Panc1 (cell line): ENCODE measurements around the gene RABGGTA. TPM values are rescaled to one million over a fixed set of nuclear protein-coding genes. Genes with fewer than 3 reads are reported as not detected.

Experiments used
- ATAC-seq: fragments of 200-7000 bp; cut with Tn5 transposase; 2 replicates; pipeline ENCODE4 v1.9.1; 2020; ENCODE audit warnings: mild to moderate bottlenecking, moderate library complexity
- BruUV-seq: library from RNA; stranded (reverse); fragments of 400-500 nt; replicated peaks from 2 replicates; lab custom pipeline; 2021; lab: Mats Ljungman, UMichigan
- CTCF ChIA-PET: fragments of 300-600 bp; sonication (Branson Sonifier 250); formaldehyde crosslinking; loops from one replicate; lab custom pipeline; 2022; ENCODE audit warnings: antibody characterized with exemption; lab: Charles Lee
- POLR2A ChIA-PET: fragments of 300-600 bp; sonication (Branson Sonifier 250); formaldehyde crosslinking; loops from one replicate; lab custom pipeline; 2022; ENCODE audit warnings: antibody characterized with exemption; lab: Charles Lee
- DNase-seq: peaks from one replicate; pipeline ENCODE4 v3.0.0-alpha.2; 2010; ENCODE audit warnings: low read depth, low spot score
- H3K27ac ChIP-seq: 2 replicates; pipeline ENCODE4 v1.5.1; 2011; ENCODE audit warnings: mild to moderate bottlenecking, low read length, inconsistent platforms
- H3K27me3 ChIP-seq: fragments of 200-500 bp; sonication (Bioruptor generic); 2 replicates; pipeline ENCODE4 v1.6.0; 2014; ENCODE audit warnings: low read length, inconsistent platforms; ENCODE audit not compliant: control insufficient read depth, insufficient read depth
- H3K36me3 ChIP-seq: fragments of 200-500 bp; sonication (Bioruptor generic); 2 replicates; pipeline ENCODE4 v1.5.1; 2014; ENCODE audit warnings: inconsistent platforms, mild to moderate bottlenecking, low read length, moderate library complexity; ENCODE audit not compliant: control insufficient read depth, insufficient read depth
- H3K4me1 ChIP-seq: 2 replicates; pipeline ENCODE4 v1.5.1; 2011; ENCODE audit warnings: inconsistent platforms, mild to moderate bottlenecking, low read length, moderate library complexity; ENCODE audit not compliant: control insufficient read depth, insufficient read depth
- H3K4me3 ChIP-seq, 2 experiments: 2 replicates each; pipeline ENCODE4 v1.5.1; 2011 to 2012; ENCODE audit warnings: low read depth in 2 of 2, low read length in 2 of 2, mild to moderate bottlenecking in 2 of 2, inconsistent platforms in 1 of 2, moderate library complexity in 1 of 2
- H3K9me3 ChIP-seq: fragments of 200-500 bp; sonication (Bioruptor generic); 2 replicates; pipeline ENCODE4 v1.5.1; 2014; ENCODE audit warnings: low read depth, mild to moderate bottlenecking, inconsistent platforms, low read length, moderate library complexity; ENCODE audit not compliant: control insufficient read depth, insufficient read depth
- CTCF ChIP-seq: fragments of 450-650 bp; IDR thresholded peaks from 2 replicates; pipeline ENCODE4 v1.5.1; 2017; ENCODE audit warnings: mild to moderate bottlenecking
- POLR2AphosphoS5 ChIP-seq: IDR thresholded peaks from 2 replicates; pipeline ENCODE4 v1.6.1; 2012; ENCODE audit warnings: mild to moderate bottlenecking, low read depth, low read length, moderate library complexity
- REST ChIP-seq, 2 experiments: IDR thresholded peaks; 2 replicates each; pipeline ENCODE4 v1.6.1; 2011 to 2012; ENCODE audit warnings: low read depth in 2 of 2, control low read depth in 1 of 2, low read length in 1 of 2, mild to moderate bottlenecking in 1 of 2, moderate library complexity in 1 of 2; ENCODE audit not compliant: insufficient read depth in 1 of 2
- SIN3A ChIP-seq: IDR thresholded peaks from 2 replicates; pipeline ENCODE4 v1.6.1; 2012; ENCODE audit warnings: low read depth, mild to moderate bottlenecking, low read length, moderate library complexity, borderline replicate concordance; ENCODE audit not compliant: insufficient read depth
- TCF7L2 ChIP-seq: IDR thresholded peaks from 2 replicates; pipeline ENCODE4 v1.6.1; 2011; ENCODE audit warnings: mild to moderate bottlenecking, low read depth, low read length, inconsistent platforms
- in situ Hi-C: cut with HindIII; loops from 2 replicates; pipeline ENCODE4 v1.10.0; 2016; ENCODE audit warnings: low sequenced_read_pairs, low pct_unique_long_range_greater_than_20kb
- intact Hi-C: fragments of 100-400 bp; cut with micrococcal nuclease; formaldehyde crosslinking; loops from one replicate; pipeline ENCODE4 v1.10.0; 2022; ENCODE audit not compliant: unreplicated experiment
- total RNA-seq: library from RNA; stranded (reverse); gene quantifications from one replicate; pipeline ENCODE4 v1.2.1, GENCODE V29; 2021; ENCODE audit not compliant: unreplicated experiment

RABGGTA gene
- total RNA-seq, 1 experiment from 2014 or later = 30.9 TPM

- Histone ChIP-seq H3K27me3 (no peaks in the 10 kb centered on the region), H3K36me3 (no peaks in the 10 kb centered on the region), H3K9me3 (no peaks in the 10 kb centered on the region), H3K4me3 (no peak overlapping the region), H3K27ac (no peak overlapping the region), H3K4me1 (no peaks in the 10 kb centered on the region)
- ATAC-seq (no peak), DNase-seq (no peak)
- BruUV-seq = TSS peak; percentile 28
- no peak for TF ChIP-seq REST (IDR thresholded peaks at IDR 0.05; ENCODE audit: insufficient read depth in 1 of 2, low read depth in 2 of 2, low read length in 1 of 2)
- no peak for TF ChIP-seq TCF7L2
- TF ChIP-seq CTCF = no peak
- no peak for TF ChIP-seq POLR2AphosphoS5
- TF ChIP-seq SIN3A = no peak
- ChIA-PET POLR2A (no interaction called here), CTCF (no interaction called here)
- in situ Hi-C loops (no loop called here), intact Hi-C loops (no loop called here)
Measured at GRCh38 chr14:24314377-24315193, 43.2 kb upstream of the RABGGTA start.

- no peak for TF ChIP-seq REST (IDR thresholded peaks at IDR 0.05; ENCODE audit: insufficient read depth in 1 of 2, low read depth in 2 of 2, low read length in 1 of 2)
- TF ChIP-seq SIN3A = no peak
- TF ChIP-seq CTCF = no peak
- TF ChIP-seq POLR2AphosphoS5 = no peak
- TF ChIP-seq TCF7L2 = no peak
- ATAC-seq (no peak), DNase-seq (no peak)
- no peak overlapping the region for H3K4me3 ChIP-seq
- H3K4me1 ChIP-seq = no peaks in the 10 kb centered on the region
- in situ Hi-C loops (no loop called here), intact Hi-C loops (no loop called here)
- H3K27me3 ChIP-seq = no peaks in the 10 kb centered on the region
- ChIA-PET POLR2A (no interaction called here), CTCF (no interaction called here)
- BruUV-seq = no TSS peak
- H3K27ac ChIP-seq = no peak overlapping the region
- no peaks in the 10 kb centered on the region for H3K36me3 ChIP-seq
- H3K9me3 ChIP-seq = no peaks in the 10 kb centered on the region
Measured at GRCh38 chr14:24313913-24314312, 42.5 kb upstream of the RABGGTA start.
